SJCRH30 (cell line): Measurements from ENCODE around the gene THAP9. TPM values are rescaled to one million over a fixed set of nuclear protein-coding genes. Genes with fewer than 3 reads are reported as not detected.

Source experiments
- DNase-seq, 2 experiments: peaks; one replicate each; pipeline ENCODE4 v3.0.0-alpha.2; 2015 to 2020
- H3K27ac ChIP-seq: fragments of 250-450 bp; sonication (Bioruptor Pico); 2 replicates; pipeline ENCODE4 v1.5.1; 2020; ENCODE audit warnings: mild to moderate bottlenecking, moderate library complexity
- H3K27me3 ChIP-seq: fragments of 250-450 bp; sonication (Bioruptor Pico); 2 replicates; pipeline ENCODE4 v1.5.1; 2020; ENCODE audit warnings: mild to moderate bottlenecking, moderate library complexity
- H3K36me3 ChIP-seq: fragments of 250-450 bp; sonication (Bioruptor Pico); 2 replicates; pipeline ENCODE4 v1.5.1; 2020; ENCODE audit warnings: mild to moderate bottlenecking, moderate library complexity
- H3K4me1 ChIP-seq: fragments of 250-450 bp; sonication (Bioruptor Pico); 2 replicates; pipeline ENCODE4 v1.5.1; 2020; ENCODE audit warnings: mild to moderate bottlenecking, moderate library complexity
- H3K4me3 ChIP-seq: fragments of 250-450 bp; sonication (Bioruptor Pico); 2 replicates; pipeline ENCODE4 v1.5.1; 2020; ENCODE audit warnings: mild to moderate bottlenecking, moderate library complexity
- H3K9me3 ChIP-seq: fragments of 250-450 bp; sonication (Bioruptor Pico); replicated peaks from 2 replicates; pipeline ENCODE4 v1.5.1; 2020; ENCODE audit warnings: mild to moderate bottlenecking, moderate library complexity
- total RNA-seq: library from RNA; depleted of rRNA; stranded (reverse); fragments of >200 nt; shearing (Covaris generic); gene quantifications from 2 replicates; pipeline ENCODE4 v1.2.3, GENCODE V29; 2014; rRNA removed

The THAP9 gene
- total RNA-seq, 1 experiment from 2014 or later: 15.3 TPM

DNA sequence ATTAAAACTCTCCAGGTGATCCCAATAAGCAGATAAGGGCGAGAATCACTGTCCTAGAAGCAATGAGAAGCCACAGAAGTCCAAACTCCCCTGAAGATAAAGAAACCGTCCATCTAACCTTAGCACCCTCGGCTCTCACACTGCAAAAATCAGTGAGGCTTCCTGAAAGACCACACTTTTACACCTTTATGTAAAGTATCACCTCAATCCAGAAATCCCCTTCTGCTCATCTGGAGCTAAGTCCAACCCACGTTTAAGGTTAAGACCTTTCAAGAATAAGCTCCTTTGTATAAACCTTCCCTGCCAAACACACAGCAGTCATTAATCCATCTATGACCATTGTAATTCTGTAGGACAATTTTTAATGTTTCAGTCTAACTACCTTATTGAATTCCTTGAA, 68.4 kb downstream of the THAP9 start:
- no peaks in the 10 kb centered on the region for H3K27me3 ChIP-seq
- H3K4me3 ChIP-seq: no peak overlapping the region
- no peak overlapping the region for H3K27ac ChIP-seq
- no peaks in the 10 kb centered on the region for H3K4me1 ChIP-seq
- H3K9me3 ChIP-seq: no peaks in the 10 kb centered on the region
- peaks cover 56% of the 10 kb centered on the region for H3K36me3 ChIP-seq
- DNase-seq: no peak

DNA sequence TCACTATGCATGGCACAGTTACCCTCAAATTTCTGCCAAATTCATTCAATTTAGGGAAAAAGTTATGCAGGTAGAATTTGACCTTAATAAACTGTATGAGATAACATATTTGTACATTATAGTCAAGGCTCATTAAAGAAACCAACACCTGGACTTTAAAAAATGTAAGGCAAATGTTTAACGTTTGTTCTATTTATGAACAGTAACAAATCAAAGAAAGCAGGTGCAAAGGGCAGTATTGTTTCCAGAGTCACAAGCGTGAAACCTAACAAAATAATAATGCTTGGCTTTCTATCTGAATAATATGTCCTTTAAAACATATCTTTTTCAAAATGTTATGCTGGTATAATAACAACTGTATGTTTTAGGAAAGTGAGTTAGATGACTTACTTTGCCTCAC, 68.9 kb downstream of the THAP9 start:
- H3K27me3 ChIP-seq: no peaks in the 10 kb centered on the region
- no peak for DNase-seq
- H3K4me1 ChIP-seq: no peaks in the 10 kb centered on the region
- no peak overlapping the region for H3K4me3 ChIP-seq
- H3K9me3 ChIP-seq: no peaks in the 10 kb centered on the region
- H3K36me3 ChIP-seq: peaks cover 52% of the 10 kb centered on the region
- H3K27ac ChIP-seq: no peak overlapping the region

Other genes starting within 250 kb of the THAP9 start
- gene SCD5, start 101.9 kb upstream of the THAP9 start, total RNA-seq: 78.1 and 86.0 TPM in 2 replicates
- 139 and 153 TPM in 2 replicates for gene SEC31A, start 9.6 kb upstream of the THAP9 start, total RNA-seq
- gene LIN54, start 110.1 kb downstream of the THAP9 start, total RNA-seq: 36.5 and 40.8 TPM in 2 replicates
- gene COPS4, start 134.4 kb downstream of the THAP9 start, total RNA-seq: 109 and 125 TPM in 2 replicates
- 7.8 and 9.5 TPM in 2 replicates for gene PLAC8, start 214.0 kb downstream of the THAP9 start, total RNA-seq